Measurements from ENCODE around the gene GGTA1.

GGTA1 gene

DNA sequence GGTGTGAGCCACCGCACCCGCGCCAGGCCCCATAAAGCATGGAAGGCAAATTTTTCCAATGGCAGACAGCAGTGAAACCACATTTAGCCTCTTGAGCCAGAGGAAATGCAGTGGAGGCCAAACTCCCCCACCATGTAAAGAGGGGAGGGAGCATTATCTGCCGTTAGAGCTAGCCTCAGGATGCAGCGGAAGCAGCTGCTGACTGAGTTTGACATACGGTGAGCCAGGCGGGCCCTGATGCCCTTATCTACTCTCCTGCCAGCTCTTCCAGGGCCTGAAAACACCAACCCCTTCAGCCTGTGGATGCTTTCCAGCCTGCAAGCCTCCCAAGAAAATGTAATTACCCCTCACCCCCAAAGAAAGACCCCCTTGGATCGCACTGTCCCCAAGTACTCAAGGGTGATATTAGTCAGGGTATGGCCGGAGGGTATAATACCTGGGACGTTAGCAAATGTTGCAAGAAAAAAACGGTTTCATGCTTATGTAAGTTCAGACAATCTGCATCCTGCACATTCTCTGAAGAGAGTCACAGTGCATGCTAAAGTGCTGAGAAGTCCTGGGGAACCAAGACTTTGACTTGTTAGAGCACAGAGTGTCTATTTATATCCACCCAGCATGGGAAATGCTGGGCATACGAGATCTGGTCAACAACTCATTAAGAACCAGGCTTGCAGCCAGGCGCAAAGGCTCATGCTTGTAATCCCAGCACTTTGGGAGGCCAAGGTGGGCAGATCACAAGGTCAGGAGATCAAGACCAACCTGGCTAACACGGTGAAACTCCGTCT is 11.3 kb upstream of the GGTA1 start:
- H3K27me3 Mint-ChIP-seq, result peaks cover 1% of the 10 kb centered on the region
- no peak overlapping the region for H3K27ac Mint-ChIP-seq
- no peak overlapping the region for H3K4me3 Mint-ChIP-seq
- H3K9me3 Mint-ChIP-seq, result no peaks in the 10 kb centered on the region
- H3K36me3 Mint-ChIP-seq, result peaks cover 1% of the 10 kb centered on the region
- no peaks in the 10 kb centered on the region for H3K4me1 Mint-ChIP-seq

DNA sequence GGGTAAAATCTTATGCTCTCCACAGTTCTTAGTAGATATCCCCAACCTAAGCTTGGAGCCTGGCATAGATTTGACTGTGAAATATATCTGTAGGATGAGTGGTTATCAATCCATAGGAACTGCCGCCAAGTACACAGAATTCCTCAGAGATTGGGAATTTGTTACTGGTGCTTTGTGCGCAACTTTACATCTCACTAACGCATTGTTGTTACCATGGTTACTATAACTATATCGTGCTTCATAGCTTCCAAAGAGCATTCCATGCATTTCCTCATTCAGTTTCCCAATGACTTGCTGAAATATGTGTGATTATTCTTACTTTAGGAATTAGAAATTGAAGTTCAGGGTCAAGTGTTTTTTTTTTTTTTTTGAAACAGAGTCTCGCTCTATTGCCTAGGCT is 9.5 kb upstream of the GGTA1 start:
- Mint-ChIP-seq H3K36me3 (no peaks in the 10 kb centered on the region), H3K4me1 (no peaks in the 10 kb centered on the region), H3K27me3 (peaks cover 6% of the 10 kb centered on the region), H3K9me3 (no peaks in the 10 kb centered on the region), H3K4me3 (no peak overlapping the region), H3K27ac (no peak overlapping the region)

DNA sequence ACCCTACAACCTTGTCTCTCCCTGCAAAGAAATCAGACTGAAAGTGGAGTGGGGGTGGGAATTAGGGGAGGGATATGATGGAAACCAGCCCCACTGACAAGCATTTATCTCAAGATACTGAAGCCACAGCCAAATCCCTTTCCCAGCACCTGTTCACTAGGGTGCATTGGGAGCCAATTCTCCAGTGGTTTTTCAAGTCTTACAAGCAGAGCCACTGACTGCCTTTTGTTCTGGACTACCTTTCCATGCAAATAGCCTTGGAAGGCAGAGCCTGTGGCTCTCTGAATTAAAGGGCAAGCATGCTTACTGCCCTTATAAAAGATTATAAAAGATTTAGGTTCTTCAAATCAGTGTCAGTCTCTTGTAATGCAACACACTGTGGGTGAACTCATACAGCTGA is 8.8 kb upstream of the GGTA1 start:
- H3K36me3 Mint-ChIP-seq, result no peaks in the 10 kb centered on the region

DNA sequence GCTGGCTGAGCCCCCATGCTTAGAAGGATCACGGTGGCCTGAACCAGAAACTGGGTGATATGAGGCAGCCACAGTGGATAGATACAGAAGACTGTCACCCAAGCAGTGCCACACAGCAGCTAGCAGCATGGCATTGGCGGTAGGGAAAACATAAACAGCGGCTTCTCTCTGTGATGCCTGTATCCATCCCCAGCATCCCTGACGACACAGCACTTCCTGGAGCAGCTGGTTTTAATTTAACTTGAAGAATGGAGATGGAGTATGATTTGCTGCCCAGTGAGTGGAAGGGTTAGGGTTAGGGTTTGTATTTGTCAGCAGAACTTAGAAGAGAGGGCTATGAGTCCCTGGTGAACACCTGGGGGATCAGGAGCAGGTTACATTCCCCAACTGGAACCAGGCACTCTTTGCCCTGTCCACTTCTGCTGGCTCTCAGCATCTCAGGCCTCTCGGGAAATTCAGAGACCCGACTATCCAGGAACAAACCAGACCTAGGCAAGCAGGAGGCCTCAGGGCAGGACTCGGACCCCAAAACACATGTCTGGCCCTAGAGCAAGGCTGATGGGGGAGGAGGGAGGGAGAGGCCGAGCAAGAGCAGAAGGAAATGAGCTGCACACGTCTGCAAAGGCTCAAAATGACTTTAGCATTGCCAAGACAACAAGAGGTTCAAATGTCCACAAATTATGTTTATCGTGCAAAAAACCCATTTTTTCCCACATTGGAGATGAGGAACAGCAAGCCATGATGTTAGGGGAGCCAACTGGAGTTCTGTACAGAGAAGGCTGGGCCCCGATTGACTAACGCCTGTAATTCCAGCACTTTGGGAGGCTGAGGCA is 6.5 kb upstream of the GGTA1 start:
- peaks cover 1% of the 10 kb centered on the region for H3K36me3 Mint-ChIP-seq
- H3K4me1 Mint-ChIP-seq, result no peaks in the 10 kb centered on the region
- H3K27ac Mint-ChIP-seq, result no peak overlapping the region
- no peak overlapping the region for H3K4me3 Mint-ChIP-seq
- peaks cover 16% of the 10 kb centered on the region for H3K27me3 Mint-ChIP-seq
- H3K9me3 Mint-ChIP-seq, result no peaks in the 10 kb centered on the region

More for the DNA sequence above, 8.8 kb upstream of the GGTA1 start:
- Mint-ChIP-seq H3K27me3 (peaks cover 10% of the 10 kb centered on the region), H3K4me3 (no peak overlapping the region), H3K4me1 (no peaks in the 10 kb centered on the region), H3K27ac (no peak overlapping the region), H3K9me3 (no peaks in the 10 kb centered on the region)

DNA sequence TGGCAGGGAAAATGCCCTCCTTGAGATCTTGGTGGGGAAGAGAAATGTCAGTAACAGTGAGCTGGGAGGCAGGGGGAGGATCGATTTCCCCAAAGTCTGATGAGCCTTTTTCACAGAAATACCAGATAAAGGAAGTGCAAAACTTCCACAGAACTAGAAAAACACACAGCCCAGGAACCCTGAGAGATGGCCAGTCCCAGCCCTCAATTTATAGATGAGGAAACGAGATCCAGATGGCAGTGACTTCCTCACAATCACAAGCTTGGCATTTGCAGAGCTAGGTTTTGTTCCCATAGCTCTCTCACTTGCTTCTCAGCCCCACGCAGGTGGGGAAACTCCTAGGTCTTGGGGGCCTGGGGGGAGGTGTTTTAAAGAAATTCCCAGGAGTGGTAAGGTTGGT is 3.8 kb upstream of the GGTA1 start:
- Mint-ChIP-seq H3K27me3 (peaks cover 29% of the 10 kb centered on the region), H3K4me3 (no peak overlapping the region), H3K36me3 (peaks cover 1% of the 10 kb centered on the region), H3K27ac (no peak overlapping the region), H3K4me1 (peaks cover 13% of the 10 kb centered on the region), H3K9me3 (no peaks in the 10 kb centered on the region)

DNA sequence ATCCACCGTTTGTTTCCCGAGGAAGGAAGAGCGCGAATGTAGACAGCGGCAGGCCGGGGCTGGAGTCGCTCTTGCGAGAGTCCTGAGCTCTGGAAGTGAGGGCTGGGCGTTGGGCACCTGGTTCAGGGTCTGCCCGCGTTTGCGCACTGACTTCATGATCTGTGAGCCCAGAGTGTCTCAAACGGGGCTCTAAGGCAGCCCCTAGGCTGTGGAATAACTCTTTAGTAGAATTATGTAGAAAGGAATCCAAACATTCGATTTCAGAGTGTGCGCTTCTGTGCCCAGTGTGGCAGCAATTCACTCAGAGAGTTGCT is 478 bp upstream of the GGTA1 start:
- peaks cover 21% of the 10 kb centered on the region for H3K4me1 Mint-ChIP-seq
- H3K27ac Mint-ChIP-seq, result no peak overlapping the region
- peaks cover 5% of the 10 kb centered on the region for H3K36me3 Mint-ChIP-seq
- H3K4me3 Mint-ChIP-seq, result peak overlapping the region; percentile 44
- peaks cover 46% of the 10 kb centered on the region for H3K27me3 Mint-ChIP-seq
- peaks cover 6% of the 10 kb centered on the region for H3K9me3 Mint-ChIP-seq

DNA sequence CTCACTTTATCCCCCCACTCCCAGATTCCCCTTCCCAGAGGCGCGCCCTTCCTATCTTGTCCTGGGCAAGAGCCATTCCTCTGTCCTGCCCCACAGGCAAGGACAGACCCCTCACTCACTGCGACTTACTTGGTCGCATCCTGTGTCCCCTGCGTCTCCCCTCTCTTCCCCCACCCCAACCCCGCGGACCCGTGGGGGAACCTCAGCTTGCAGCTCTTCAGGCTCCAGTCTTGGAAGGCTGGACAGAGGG is 542 bp downstream of the GGTA1 start:
- peaks cover 21% of the 10 kb centered on the region for H3K4me1 Mint-ChIP-seq
- H3K9me3 Mint-ChIP-seq, result peaks cover 6% of the 10 kb centered on the region
- H3K36me3 Mint-ChIP-seq, result peaks cover 5% of the 10 kb centered on the region
- peaks cover 48% of the 10 kb centered on the region for H3K27me3 Mint-ChIP-seq
- peak overlapping the region; percentile 78 for H3K4me3 Mint-ChIP-seq
- H3K27ac Mint-ChIP-seq, result no peak overlapping the region

DNA sequence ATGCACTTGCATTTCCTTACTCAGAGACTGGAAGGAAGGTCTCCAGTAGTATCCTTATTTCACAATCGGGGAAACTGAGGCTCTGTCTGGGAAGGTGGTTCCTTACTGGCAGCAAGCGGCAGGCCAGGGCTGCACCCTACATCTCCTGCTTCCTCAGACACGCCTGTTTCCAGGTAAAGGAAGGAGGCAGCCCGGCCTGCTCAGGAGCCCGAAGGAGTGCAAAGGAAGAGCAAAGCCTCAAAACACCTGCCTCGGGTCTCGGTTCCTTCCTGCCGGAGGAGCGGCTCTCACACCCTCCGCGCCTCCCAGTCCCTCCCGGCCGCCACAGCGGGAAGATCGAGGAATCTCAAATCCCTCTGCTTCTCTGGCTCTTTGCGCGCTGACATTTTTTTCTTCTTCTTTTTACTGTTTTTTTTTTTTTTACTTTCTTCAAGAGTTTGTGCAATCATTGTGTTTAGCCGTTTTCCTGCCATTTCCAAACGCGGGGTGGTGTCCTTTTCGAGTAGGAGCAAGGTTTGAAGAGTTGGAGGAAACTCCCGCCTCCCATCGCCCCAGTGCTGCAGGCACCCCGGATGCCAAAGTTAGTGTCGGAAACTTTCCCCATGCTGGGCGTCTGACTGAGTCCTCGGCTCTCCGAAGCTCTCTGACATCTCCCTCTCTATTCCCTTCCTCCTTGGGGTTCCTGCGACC is 1.0 kb downstream of the GGTA1 start:
- H3K36me3 Mint-ChIP-seq, result peaks cover 5% of the 10 kb centered on the region
- H3K27ac Mint-ChIP-seq, result no peak overlapping the region
- H3K4me1 Mint-ChIP-seq, result peaks cover 21% of the 10 kb centered on the region
- H3K4me3 Mint-ChIP-seq, result peak overlapping the region; percentile 78
- peaks cover 46% of the 10 kb centered on the region for H3K27me3 Mint-ChIP-seq
- H3K9me3 Mint-ChIP-seq, result peaks cover 6% of the 10 kb centered on the region

DNA sequence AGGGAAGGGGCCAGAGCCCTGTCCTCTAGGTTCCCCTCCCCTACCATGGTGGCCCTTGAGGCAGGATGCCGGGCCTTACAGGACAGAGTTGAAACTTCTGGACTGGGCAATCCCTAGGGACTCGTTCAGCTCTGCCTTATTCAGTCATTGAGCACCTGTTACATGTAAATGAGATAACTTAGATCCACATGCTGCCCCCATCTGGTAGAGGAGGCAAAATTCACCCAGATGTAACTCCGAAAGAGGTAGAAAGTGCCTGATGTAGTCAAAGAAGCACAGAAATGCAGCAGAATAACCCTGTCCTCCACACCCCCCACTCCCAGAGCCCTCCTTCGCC is 1.5 kb downstream of the GGTA1 start:
- H3K4me1 Mint-ChIP-seq, result peaks cover 21% of the 10 kb centered on the region
- peak overlapping the region; percentile 71 for H3K4me3 Mint-ChIP-seq
- H3K9me3 Mint-ChIP-seq, result peaks cover 6% of the 10 kb centered on the region
- peaks cover 5% of the 10 kb centered on the region for H3K36me3 Mint-ChIP-seq
- H3K27me3 Mint-ChIP-seq, result peaks cover 42% of the 10 kb centered on the region
- no peak overlapping the region for H3K27ac Mint-ChIP-seq

DNA sequence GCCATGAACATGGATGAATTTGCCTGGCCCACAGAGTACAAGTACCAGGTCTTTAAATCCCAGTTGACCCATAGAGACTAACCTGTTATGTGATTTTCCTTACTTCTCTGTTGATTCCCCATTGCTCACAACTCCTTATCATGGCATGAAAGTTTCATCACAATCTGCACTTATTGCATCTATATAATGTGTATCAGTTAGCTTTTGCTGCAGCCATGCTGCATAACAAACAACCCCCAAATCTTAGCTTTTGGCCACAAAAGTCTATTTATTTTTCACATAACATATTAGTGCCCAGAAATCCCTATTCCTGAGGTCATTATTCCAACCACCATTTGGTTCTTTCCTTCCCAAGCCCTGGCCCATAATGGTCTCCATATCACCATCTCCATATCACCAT is 3.7 kb downstream of the GGTA1 start:
- peaks cover 37% of the 10 kb centered on the region for H3K27me3 Mint-ChIP-seq
- H3K36me3 Mint-ChIP-seq, result peaks cover 4% of the 10 kb centered on the region
- H3K4me1 Mint-ChIP-seq, result peaks cover 21% of the 10 kb centered on the region
- H3K27ac Mint-ChIP-seq, result no peak overlapping the region
- no peak overlapping the region for H3K4me3 Mint-ChIP-seq
- peaks cover 6% of the 10 kb centered on the region for H3K9me3 Mint-ChIP-seq

DNA sequence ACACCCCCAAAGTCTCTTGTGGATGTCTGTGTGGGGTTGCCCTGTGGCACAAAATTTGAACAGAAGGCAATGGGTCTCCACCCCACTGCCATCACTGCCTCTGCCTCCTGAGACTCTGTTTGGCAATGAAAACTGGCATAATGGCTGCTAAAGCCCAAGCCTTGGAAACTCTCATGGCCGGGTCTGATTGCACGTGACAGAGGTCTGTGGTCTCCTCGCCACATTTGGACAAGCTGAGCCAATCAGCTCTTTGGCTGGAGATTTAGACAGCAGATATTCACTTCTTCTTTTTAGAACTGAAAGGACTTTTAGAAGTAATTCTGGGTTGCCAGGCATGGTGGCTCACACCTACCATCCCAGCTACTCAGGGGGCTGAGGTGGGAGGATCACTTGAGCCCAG is 5.5 kb downstream of the GGTA1 start:
- Mint-ChIP-seq H3K27me3 (peaks cover 31% of the 10 kb centered on the region), H3K27ac (no peak overlapping the region), H3K9me3 (peaks cover 6% of the 10 kb centered on the region), H3K4me3 (no peak overlapping the region), H3K36me3 (peaks cover 4% of the 10 kb centered on the region), H3K4me1 (peaks cover 15% of the 10 kb centered on the region)

DNA sequence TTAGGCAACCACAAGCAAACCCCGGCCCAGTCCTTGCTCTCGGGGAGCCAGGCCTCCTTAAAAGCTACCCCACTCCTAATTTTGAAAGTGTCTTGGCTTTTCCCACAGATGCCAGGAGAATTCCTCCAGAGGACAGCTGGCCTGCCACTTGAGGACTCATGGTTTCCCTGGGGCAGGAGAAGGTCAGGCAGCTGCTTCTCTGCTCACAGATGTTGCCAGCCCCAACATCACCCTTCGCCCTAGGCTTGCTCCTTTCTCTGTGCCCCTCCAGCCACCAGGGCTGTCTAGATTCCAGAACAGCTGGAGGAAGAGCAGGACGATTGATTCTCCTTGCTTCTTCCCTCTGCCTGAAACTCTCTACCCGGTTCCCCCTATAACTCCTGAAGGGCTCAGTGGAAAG is 8.5 kb downstream of the GGTA1 start:
- no peaks in the 10 kb centered on the region for H3K4me1 Mint-ChIP-seq
- H3K4me3 Mint-ChIP-seq, result no peak overlapping the region
- no peak overlapping the region for H3K27ac Mint-ChIP-seq
- H3K27me3 Mint-ChIP-seq, result peaks cover 10% of the 10 kb centered on the region
- peaks cover 6% of the 10 kb centered on the region for H3K9me3 Mint-ChIP-seq
- peaks cover 4% of the 10 kb centered on the region for H3K36me3 Mint-ChIP-seq

DNA sequence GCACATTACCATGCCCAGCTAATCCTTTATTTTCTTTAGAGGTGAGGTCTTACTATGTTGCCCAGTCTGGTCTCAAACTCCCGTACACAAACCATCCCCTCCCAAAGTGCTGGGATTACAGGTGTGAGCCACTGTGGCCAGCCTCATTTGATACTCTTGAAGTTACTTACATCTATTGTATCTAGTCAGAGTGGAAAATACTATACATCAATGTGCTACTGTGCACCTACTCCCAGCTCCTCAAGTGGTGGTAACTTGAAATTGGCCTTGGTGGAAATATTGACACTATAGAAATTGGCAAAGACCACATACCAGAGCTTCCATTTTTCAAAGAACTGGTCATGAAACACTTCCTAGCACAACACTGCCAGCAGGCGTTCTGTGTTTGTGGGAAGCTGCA is 10.3 kb downstream of the GGTA1 start:
- H3K27ac Mint-ChIP-seq, result no peak overlapping the region
- no peaks in the 10 kb centered on the region for H3K36me3 Mint-ChIP-seq
- no peak overlapping the region for H3K4me3 Mint-ChIP-seq
- H3K9me3 Mint-ChIP-seq, result no peaks in the 10 kb centered on the region
- H3K27me3 Mint-ChIP-seq, result peaks cover under 1% of the 10 kb centered on the region
- no peaks in the 10 kb centered on the region for H3K4me1 Mint-ChIP-seq

DNA sequence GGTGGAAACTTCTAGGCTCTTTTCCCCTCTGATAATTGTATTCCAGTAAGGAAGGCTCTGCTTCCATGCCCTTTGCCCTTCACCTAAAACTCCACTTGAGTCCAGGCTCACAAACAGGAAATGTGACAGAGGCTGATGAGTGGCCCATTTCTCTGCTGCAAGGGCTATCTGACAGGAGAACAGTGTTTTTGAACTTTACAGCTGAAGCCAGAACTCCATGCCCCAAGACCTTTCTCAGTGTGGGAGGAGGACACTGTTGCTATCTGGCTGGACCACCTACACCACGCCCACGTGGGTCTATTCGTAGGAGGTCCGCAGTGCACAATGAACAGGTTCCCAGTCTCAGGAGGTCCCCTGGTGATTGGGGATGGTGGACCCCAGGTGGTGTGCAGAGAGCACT is 13.6 kb downstream of the GGTA1 start:
- Mint-ChIP-seq H3K4me3 (no peak overlapping the region), H3K27ac (no peak overlapping the region), H3K36me3 (no peaks in the 10 kb centered on the region), H3K27me3 (no peaks in the 10 kb centered on the region), H3K9me3 (no peaks in the 10 kb centered on the region), H3K4me1 (no peaks in the 10 kb centered on the region)

DNA sequence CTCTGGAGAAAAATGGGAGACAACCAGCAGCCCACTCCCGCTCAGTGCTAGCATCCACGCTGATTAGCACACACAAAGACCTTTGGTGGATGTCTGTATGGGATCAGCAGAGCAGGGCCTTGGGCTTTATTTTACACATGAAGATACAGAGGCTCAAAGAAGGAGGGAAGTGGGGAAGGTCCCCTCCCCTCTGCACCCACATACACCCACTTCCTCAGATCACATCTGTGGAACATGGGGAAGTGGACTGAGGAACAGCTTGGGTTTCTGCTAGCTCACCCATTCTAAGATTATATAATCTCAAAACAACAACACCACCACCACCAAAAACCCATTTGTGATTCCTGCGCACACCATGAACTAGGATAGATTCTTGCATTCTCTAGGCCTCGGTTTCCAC is 14.0 kb downstream of the GGTA1 start:
- Mint-ChIP-seq H3K4me1 (no peaks in the 10 kb centered on the region), H3K4me3 (no peak overlapping the region), H3K27ac (no peak overlapping the region), H3K27me3 (no peaks in the 10 kb centered on the region), H3K36me3 (no peaks in the 10 kb centered on the region), H3K9me3 (no peaks in the 10 kb centered on the region)

DNA sequence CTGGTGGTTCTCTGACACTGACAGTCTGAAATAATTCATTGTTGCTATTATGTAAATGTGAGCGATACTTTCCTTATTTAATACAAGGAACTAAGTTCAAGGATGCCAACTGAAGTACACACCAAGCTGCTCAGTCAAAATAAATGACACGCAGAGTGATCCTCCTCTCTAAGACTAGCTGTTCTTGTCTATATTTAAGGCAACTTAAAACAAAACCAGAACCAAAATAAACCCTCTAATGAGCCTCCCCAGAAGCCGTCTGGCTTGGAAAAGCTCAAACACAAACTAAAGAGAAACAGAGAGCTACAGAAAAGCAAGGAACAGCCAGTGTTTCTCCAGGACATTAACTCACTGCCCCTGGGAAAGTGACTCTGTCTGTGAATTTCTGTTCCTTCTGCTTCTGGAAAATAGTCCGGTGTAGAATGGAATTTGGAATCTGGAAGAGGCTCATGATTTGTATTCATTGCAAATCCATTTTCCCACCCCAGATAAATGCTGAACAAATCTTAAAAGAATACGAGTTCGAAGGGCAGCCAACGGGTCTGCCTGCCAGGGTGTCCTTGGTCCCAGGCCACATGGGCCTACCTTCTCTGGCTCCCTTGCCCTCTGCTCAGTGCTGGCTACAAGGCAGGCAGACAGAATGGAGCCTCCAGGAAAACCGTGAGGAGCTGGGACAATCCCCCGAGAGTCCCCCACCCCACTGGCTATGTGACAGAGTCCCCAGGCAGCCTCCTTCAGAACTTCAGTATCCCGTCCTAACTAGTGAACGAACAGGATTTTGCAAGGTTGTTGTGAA is 14.8 kb downstream of the GGTA1 start:
- H3K27me3 Mint-ChIP-seq, result no peaks in the 10 kb centered on the region
- H3K4me1 Mint-ChIP-seq, result no peaks in the 10 kb centered on the region
- no peak overlapping the region for H3K4me3 Mint-ChIP-seq
- no peak overlapping the region for H3K27ac Mint-ChIP-seq
- no peaks in the 10 kb centered on the region for H3K9me3 Mint-ChIP-seq
- H3K36me3 Mint-ChIP-seq, result no peaks in the 10 kb centered on the region
